DMS153 treated with DMSO at 0.1 percent for 48 hours (cell line): Measurements from ENCODE around the gene TMEM69.
"Not testable (repeated sequence)": the region's sequence is repeated elsewhere in the genome, so short reads cannot be mapped to it uniquely, and the experiment has no call there.

Source experiments
- DNase-seq: peaks from one replicate; lab custom pipeline; 2025; ENCODE audit not compliant: unreplicated experiment; lab: John Stamatoyannopoulos, UW

The TMEM69 gene

DNA sequence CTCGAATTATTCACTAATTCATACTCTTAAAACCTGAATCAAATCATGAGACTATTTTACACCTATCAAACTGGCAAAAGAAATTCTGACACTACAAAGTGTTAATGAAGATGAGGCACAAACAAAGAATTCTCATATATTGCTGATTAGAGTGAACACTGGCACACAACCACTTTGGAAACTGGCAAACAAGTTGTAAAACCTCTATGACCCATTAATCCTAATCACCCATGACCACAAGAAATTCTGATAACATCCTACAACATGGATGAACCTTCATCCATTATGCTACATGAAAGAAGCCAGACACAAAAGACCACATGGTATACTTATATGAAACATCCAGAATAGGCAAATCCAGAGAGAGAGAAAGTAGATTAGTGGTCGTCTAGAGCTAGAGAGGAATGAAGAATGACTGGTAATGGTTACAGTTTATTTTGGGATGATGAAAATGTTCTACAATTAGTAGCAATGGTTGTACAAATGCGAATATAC lies 10.2 kb upstream of the TMEM69 start:
- DNase-seq, result no peak

GRCh38 chr1:45678489-45678888 lies 9.5 kb upstream of the TMEM69 start:
- DNase-seq, result no peak

DNA sequence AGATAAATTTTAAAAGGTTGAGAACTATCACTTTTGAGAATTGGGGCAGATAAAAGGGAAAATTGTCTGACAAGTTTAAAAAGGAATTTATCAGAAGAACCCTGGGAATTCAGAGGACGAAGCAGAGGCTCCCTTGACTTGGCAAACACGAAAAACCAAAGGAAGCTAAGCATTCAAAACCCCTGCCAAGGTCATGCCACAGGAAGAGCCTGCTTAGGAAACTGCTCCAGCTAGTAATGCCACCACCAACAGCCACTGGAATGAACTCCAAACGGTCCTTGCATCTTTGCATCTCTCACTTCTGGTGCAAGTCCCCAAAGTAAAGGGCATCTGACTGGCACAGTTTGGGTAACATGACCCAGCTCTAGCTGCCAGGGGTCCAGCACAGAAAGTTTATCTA lies 8.9 kb upstream of the TMEM69 start:
- DNase-seq, result no peak

GRCh38 chr1:45682942-45683341 lies 5.0 kb upstream of the TMEM69 start:
- DNase-seq, result no peak

GRCh38 chr1:45684402-45684801 lies 3.6 kb upstream of the TMEM69 start:
- DNase-seq, result no peak

DNA sequence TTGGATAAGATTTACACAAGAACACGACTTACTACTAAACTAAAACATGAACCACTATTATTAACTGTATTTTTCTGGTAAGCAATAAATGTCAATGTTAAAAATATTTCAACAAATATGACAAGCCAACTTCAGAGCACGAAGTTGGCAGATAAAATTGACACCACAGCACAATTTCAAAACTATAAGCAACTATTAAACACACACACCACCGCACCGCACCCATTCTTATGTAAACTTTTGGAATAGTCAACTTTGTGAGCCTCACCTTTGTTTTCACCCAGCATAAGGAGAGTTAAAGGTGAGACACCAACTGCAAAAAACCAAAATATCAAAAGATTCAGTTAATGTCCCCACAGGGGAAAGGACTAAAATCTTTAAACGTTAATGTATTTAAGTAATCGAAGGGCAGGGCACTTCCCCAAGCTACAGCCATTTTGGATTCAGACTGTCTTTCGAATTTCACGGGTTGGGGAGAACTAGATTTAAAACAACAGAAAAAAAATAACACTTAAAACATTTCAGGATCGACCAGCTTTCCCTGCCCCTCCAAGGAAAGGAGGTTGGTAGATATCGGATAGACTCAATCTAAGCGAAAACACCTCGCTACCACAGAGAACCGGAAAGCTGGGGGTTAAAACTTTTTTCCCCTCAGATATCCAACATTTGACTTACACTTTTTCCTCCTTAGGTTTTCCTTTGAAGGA lies 2.5 kb upstream of the TMEM69 start:
- DNase-seq, result peak; percentile 65

- DNase-seq, result peak; percentile 79
Measured at GRCh38 chr1:45686015-45686287, 2.0 kb upstream of the TMEM69 start.

DNA sequence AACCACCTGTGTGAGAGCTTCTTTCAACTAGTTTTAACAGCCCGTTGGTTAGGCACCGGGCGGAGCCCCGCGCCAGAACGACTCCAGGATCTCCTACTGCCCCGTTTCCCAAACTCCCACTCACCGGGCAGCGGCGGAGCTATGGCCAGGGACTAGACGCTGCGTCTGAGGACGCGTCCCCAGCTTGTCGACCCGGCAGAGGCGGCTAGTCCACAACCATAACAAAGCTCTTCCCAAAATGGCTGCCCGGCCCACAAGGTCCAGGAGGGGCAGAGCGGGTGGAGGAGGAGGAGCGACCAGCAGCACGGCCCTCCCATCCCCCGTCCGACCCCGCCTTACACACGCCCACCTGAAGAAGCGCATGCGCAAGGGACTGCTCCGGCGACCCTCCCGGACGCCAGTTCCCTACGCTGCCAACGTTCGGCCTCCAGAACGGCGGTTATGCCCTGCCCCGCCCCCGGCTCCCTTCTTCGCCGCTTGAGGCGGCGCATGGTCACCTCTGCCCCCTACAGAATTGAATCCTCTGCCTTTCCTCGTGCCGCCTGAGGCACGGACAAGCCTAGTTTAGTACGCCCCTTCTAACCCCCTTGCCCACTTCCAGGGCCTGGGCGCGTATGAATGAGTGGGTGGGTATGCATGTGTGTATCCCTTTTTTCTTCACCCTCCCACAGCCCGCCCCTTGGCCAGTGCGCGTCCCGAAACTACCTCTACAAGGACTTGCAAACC lies 1.5 kb upstream of the TMEM69 start, which contains the start of gene GPBP1L1:
Gene GPBP1L1 (minus strand): TSS at position 246 of the 726 bp plus-strand sequence. CDS start 27,446 bp downstream, outside the sequence.
- DNase-seq, result peak; percentile 97

- peak; percentile 100 for DNase-seq
Measured at GRCh38 chr1:45687014-45687753, 797 bp upstream of the TMEM69 start.

GRCh38 chr1:45693811-45694210 lies 5.8 kb downstream of the TMEM69 start:
- not testable (repeated sequence) for DNase-seq

DNA sequence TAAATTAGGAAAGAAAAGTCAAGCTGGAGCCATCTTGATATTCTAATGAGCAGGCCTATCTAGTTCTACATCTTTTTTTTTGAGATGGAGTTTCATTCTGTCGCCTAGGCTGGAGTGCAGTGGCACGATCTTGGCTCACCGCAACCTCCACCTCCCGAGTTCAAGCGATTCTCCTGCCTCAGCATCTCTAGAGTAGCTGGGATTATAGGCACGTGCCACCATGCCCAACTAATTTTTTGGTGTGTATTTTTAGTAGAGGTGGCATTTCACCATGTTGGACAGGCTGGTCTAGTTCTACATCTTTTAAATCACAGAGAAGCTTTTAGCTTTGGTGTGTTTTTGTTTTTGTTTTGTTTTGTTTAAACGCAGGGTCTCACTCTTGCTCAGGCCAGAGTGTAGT lies 6.8 kb downstream of the TMEM69 start:
- DNase-seq, result no peak

GRCh38 chr1:45704637-45705036 lies 16.7 kb downstream of the TMEM69 start:
- DNase-seq, result no peak

- no peak for DNase-seq
Measured at GRCh38 chr1:45713711-45714110, 25.7 kb downstream of the TMEM69 start.

GRCh38 chr1:45716700-45717099 lies 28.7 kb downstream of the TMEM69 start:
- DNase-seq, result no peak

- not testable (repeated sequence) for DNase-seq
Measured at GRCh38 chr1:45717386-45717785, 29.4 kb downstream of the TMEM69 start.

DNA sequence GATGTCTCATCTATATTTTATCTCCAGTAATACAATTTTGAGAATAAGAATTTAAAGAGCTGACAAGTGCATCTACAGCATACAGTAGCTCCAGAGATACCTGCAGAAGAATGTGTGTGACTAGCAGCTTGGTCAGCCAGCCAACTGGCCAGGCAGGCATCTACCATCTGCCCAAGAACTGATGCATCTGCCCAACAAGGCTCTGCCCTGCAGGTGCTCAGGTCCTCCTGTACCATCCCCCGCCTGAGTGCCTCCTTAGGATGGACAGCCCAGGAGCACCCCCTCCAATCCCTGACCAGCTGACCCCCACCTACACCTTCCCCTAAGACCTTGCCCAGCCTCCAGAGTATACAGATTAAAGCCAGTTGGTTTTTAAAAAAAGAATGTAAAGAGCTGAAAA lies 30.3 kb downstream of the TMEM69 start:
- DNase-seq, result no peak

DNA sequence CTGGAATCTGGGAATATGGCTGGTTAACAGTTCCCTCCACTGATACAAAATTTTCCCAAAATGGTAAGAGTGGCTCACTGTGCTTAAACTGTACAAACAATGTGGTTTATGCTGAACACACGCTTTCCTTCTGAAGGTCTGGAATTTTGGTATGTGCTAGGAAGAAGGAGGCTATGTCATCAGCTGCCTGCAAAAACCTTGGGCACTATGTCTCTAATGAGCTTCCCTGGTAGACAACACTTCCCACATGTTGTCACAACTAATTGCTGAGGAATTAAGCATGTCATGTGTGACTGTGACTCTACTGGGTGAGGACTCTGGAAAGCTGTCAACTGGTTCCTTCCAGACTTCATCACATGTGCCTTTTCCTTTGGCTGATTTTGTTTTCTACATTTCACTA lies 33.2 kb downstream of the TMEM69 start:
- DNase-seq, result no peak

DNA sequence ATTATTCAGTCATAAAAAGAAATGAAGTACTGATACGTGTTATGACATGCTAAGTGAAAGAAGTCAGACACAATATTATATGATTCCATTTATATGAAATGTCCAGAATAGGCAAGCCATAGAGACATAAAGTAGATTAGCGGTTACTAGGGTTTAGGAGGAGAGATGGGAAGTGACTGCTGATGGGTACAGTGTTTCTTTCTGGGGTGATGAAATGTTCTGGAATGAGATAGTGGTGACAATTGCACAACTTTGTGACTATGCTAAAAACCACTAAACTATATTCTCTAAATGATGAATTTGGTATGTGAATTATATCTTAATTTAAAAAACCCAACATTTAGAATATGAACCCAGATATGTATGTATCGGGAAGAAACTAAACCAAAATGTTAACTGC lies 34.8 kb downstream of the TMEM69 start:
- no peak for DNase-seq

GRCh38 chr1:45723248-45723930 lies 35.4 kb downstream of the TMEM69 start:
- no peak for DNase-seq

GRCh38 chr1:45726007-45726406 lies 38.0 kb downstream of the TMEM69 start:
- not testable (repeated sequence) for DNase-seq

DNA sequence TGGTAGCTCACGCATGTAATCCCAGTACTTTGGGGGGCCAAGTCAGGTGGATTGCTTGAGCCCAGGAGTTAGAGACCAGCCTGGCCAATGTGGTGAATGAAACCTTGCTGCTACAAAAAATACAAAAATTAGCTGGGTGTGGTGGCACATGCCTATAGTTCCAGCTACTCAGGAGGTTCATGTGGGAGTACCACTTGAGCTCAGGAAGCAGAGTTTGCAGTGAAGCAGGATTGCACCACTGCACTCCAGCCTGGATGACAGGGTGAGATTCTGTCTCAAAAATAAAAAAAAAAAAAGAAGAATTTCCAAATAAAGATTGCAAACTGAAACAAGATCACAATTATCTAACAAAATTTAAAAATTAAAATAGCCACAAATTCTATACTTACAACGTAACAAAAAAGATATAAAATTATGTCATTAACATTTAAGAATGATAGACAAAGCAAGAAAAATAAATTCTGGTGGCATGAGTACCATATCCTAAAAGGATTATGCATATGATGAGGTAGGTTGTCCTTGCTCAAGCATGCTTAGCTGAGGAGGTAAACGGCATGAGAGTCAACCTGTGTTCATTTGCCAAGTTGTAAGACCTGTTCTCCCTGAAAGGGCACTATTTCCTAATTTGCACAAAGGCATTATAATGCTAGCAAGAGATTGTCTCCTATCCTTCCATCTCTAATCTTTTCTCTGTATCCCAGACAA lies 42.2 kb downstream of the TMEM69 start:
- DNase-seq, result no peak
